ENCODE data around the gene PBX3.

DNA sequence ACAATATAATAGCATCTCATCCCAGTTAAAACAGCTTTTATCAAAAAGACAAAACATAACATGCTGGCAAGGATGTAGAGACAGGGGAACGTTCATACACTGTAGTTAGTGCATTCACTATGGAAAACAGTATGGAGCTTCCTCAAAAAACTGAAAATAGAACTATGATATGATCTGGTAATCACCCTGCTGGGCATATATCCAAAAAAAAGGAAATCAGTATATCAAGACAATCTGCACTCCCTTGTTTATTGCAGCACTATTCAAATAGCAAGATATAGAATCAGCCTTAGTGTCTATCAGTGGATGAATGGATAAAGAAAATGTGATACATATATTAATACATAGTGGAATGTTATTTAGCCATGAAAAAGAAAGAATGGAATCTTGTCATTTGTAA lies 88.5 kb downstream of the PBX3 start:
- TF ChIP-seq, protein P1, sequence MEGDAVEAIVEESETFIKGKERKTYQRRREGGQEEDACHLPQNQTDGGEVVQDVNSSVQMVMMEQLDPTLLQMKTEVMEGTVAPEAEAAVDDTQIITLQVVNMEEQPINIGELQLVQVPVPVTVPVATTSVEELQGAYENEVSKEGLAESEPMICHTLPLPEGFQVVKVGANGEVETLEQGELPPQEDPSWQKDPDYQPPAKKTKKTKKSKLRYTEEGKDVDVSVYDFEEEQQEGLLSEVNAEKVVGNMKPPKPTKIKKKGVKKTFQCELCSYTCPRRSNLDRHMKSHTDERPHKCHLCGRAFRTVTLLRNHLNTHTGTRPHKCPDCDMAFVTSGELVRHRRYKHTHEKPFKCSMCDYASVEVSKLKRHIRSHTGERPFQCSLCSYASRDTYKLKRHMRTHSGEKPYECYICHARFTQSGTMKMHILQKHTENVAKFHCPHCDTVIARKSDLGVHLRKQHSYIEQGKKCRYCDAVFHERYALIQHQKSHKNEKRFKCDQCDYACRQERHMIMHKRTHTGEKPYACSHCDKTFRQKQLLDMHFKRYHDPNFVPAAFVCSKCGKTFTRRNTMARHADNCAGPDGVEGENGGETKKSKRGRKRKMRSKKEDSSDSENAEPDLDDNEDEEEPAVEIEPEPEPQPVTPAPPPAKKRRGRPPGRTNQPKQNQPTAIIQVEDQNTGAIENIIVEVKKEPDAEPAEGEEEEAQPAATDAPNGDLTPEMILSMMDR (IDR thresholded peaks at IDR 0.05): no peak
- no peak for TF ChIP-seq POLR2A (IDR thresholded peaks at IDR 0.05)
